K562 (cell line): ENCODE data around the gene DNAJC18. TPM values are rescaled to one million over a fixed set of nuclear protein-coding genes. Genes with fewer than 3 reads are reported as not detected.
A peak's percentile ranks its signal among the peaks of the same experiment; 100 is the strongest.

Source experiments
- ATAC-seq: fragments of 200-7000 bp; cut with Tn5 transposase; 3 replicates; pipeline ENCODE4 v1.9.1; 2020; ENCODE audit warnings: moderate library complexity
- BruUV-seq: library from RNA; stranded (reverse); fragments of 400-500 nt; replicated peaks from 2 replicates; lab custom pipeline; 2021; lab: Mats Ljungman, UMichigan
- CTCF ChIA-PET: fragments of 300-600 bp; formaldehyde crosslinking; extraction: SDS; loops from one replicate; lab custom pipeline; 2021; ENCODE audit warnings: low intra/inter-chr PET ratio; lab: Yijun Ruan, JAX
- POLR2A ChIA-PET: fragments of 300-600, 350-650 bp; sonication (Branson Sonifier 250); formaldehyde crosslinking; extraction: SDS; loops from one replicate; lab custom pipeline; 2021; ENCODE audit warnings: antibody characterized with exemption, inconsistent platforms; lab: Yijun Ruan, JAX
- DNase-seq, 4 experiments: peaks; one replicate each; pipeline versions ENCODE4 v3.0.0 to v3.0.0-alpha.2; 2011 to 2018; ENCODE audit warnings: low spot score in 3 of 4, mixed read lengths in 3 of 4; ENCODE audit errors: extremely low read depth in 1 of 4
- FAIRE-seq: peaks from 2 replicates; lab custom pipeline; 2011; peaks lifted over from hg19 to GRCh38; lab: Jason Lieb, UNC
- H2AFZ ChIP-seq: 2 replicates; pipeline ENCODE4 v1.6.0; 2011; ENCODE audit warnings: low read depth, low read length, control low read depth, inconsistent platforms
- H3K27ac ChIP-seq: fragments of 200-600 bp; 3 replicates; pipeline ENCODE4 v1.8.0; 2011; ENCODE audit warnings: low read depth, mild to moderate bottlenecking, control low read depth, inconsistent platforms, low read length, moderate library complexity, mixed read lengths; ENCODE audit errors: extremely low read depth
- H3K27me3 ChIP-seq, 2 experiments: fragments of 300-600 bp in 1 of 2; 2 replicates in 1 of 2; 3 replicates in 1 of 2; pipeline versions ENCODE4 v1.6.0 to v1.8.0; 2011; ENCODE audit warnings: inconsistent platforms in 2 of 2, low read length in 2 of 2, mild to moderate bottlenecking in 1 of 2, mixed read lengths in 1 of 2, moderate library complexity in 1 of 2; ENCODE audit not compliant: control insufficient read depth in 2 of 2, insufficient read depth in 2 of 2
- H3K36me3 ChIP-seq: fragments of 300-600 bp; 3 replicates; pipeline ENCODE4 v1.8.0; 2011; ENCODE audit warnings: mild to moderate bottlenecking, low read length, inconsistent platforms; ENCODE audit not compliant: control insufficient read depth, insufficient read depth
- H3K4me1 ChIP-seq, 2 experiments: fragments of 200-600 bp in 1 of 2; replicated peaks in 1 of 2; 2 replicates in 1 of 2; 3 replicates in 1 of 2; pipeline versions ENCODE4 v1.5.1 to v1.8.0; 2011; ENCODE audit warnings: inconsistent platforms in 2 of 2, low read length in 2 of 2, mild to moderate bottlenecking in 1 of 2, mixed read lengths in 1 of 2, moderate library complexity in 1 of 2; ENCODE audit not compliant: control insufficient read depth in 2 of 2, insufficient read depth in 2 of 2
- H3K4me2 ChIP-seq: 2 replicates; pipeline ENCODE4 v1.6.1; 2011; ENCODE audit warnings: low read length, control low read depth, inconsistent platforms, mixed read lengths; ENCODE audit not compliant: insufficient read depth
- H3K4me3 ChIP-seq: fragments of 200-600 bp; sonication (generic), shearing (Covaris generic); 2 replicates; pipeline ENCODE4 v1.5.1; 2016; ENCODE audit warnings: control low read depth, inconsistent platforms
- H3K79me2 ChIP-seq: fragments of 200-600 bp; 3 replicates; pipeline ENCODE4 v1.8.0; 2011; ENCODE audit warnings: low read length, inconsistent platforms; ENCODE audit not compliant: control insufficient read depth, insufficient read depth
- H3K9ac ChIP-seq, 2 experiments: 2 replicates each; pipeline versions ENCODE4 v1.6.0 to v1.6.1; 2011; ENCODE audit warnings: low read depth in 2 of 2, low read length in 2 of 2, control low read depth in 1 of 2, inconsistent platforms in 1 of 2, mild to moderate bottlenecking in 1 of 2, mixed read lengths in 1 of 2; ENCODE audit not compliant: insufficient read depth in 1 of 2
- H3K9me1 ChIP-seq: one replicate; pipeline ENCODE4 v1.6.0; 2011; ENCODE audit warnings: inconsistent platforms, mild to moderate bottlenecking, low read length, moderate library complexity; ENCODE audit not compliant: control insufficient read depth, insufficient read depth
- H3K9me3 ChIP-seq: replicated peaks from 2 replicates; pipeline ENCODE4 v1.5.1; 2011; ENCODE audit warnings: low read depth, low read length, inconsistent platforms; ENCODE audit not compliant: control insufficient read depth, insufficient read depth
- H4K20me1 ChIP-seq: replicated peaks from 2 replicates; pipeline ENCODE4 v1.6.1; 2011; ENCODE audit warnings: low read length, inconsistent platforms, mixed read lengths; ENCODE audit not compliant: control insufficient read depth, insufficient read depth
- ATF3 ChIP-seq, 2 experiments: fragments of 450-650 bp in 1 of 2; sonication (generic) in 1 of 2; formaldehyde crosslinking in 1 of 2; IDR thresholded peaks in 1 of 2; conservative IDR thresholded peaks in 1 of 2; 2 replicates each; pipeline versions ENCODE4 v1.6.1 to v1.8.1; 2016 to 2023; ENCODE audit warnings: mild to moderate bottlenecking in 2 of 2, moderate library complexity in 2 of 2, inconsistent platforms in 1 of 2, missing genetic modification reagents in 1 of 2
- ATF7 ChIP-seq: fragments of 450-650 bp; IDR thresholded peaks from 2 replicates; pipeline ENCODE4 v1.7.1; 2014; ENCODE audit warnings: mild to moderate bottlenecking, moderate library complexity
- MED1 ChIP-seq: sonication (generic); formaldehyde crosslinking; IDR thresholded peaks from 2 replicates; pipeline ENCODE4 v1.8.1; 2023; ENCODE audit warnings: missing genetic modification reagents, borderline replicate concordance
- MIER1 ChIP-seq: fragments of 450-650 bp; IDR thresholded peaks from 2 replicates; pipeline ENCODE4 v1.6.1; 2016; ENCODE audit warnings: antibody characterized with exemption, mild to moderate bottlenecking, low read depth
- SIN3A ChIP-seq, 2 experiments: fragments of 150-350 bp in 1 of 2; IDR thresholded peaks; 2 replicates each; pipeline ENCODE4 v1.6.1; 2011 to 2016; ENCODE audit warnings: borderline replicate concordance in 2 of 2, low read depth in 2 of 2, low read length in 2 of 2, mild to moderate bottlenecking in 2 of 2, moderate library complexity in 2 of 2; ENCODE audit not compliant: control insufficient read depth in 1 of 2
- SPI1 ChIP-seq: IDR thresholded peaks from 2 replicates; pipeline ENCODE4 v1.6.1; 2011; ENCODE audit warnings: low read depth, low read length, control low read depth, borderline replicate concordance
- ZNF695 ChIP-seq: fragments of 450-650 bp; formaldehyde crosslinking; IDR thresholded peaks from 2 replicates; pipeline ENCODE4 v1.4.0; 2020; ENCODE audit warnings: mild to moderate bottlenecking, moderate library complexity
- ZNF717 ChIP-seq: fragments of 250-450 bp; sonication (Bioruptor Pico); IDR thresholded peaks from 2 replicates; pipeline ENCODE4 v1.5.0; 2021
- WGBS: fragments of 100-300 bp; shearing (Covaris generic); methylation state at CpG from one replicate; pipeline ENCODE4 v1.1.6; 2016; ENCODE audit warnings: low coverage, mixed read lengths; ENCODE audit not compliant: insufficient coverage; ENCODE audit errors: missing lambda C conversion rate; 5-methylcytosine and 5-hydroxymethylcytosine counted together
- in situ Hi-C: fragments of 300-500 bp; cut with MboI; formaldehyde crosslinking; loops from 4 replicates; pipeline ENCODE4 v1.15.0; 2018; ENCODE audit warnings: inconsistent platforms, mixed read lengths
- intact Hi-C: fragments of 100-400 bp; cut with micrococcal nuclease; formaldehyde crosslinking; loops from 2 replicates; pipeline ENCODE4 v1.14.2; 2022
- polyA plus RNA-seq, 8 experiments: library from polyadenylated mRNA; depleted of rRNA in 4 of 8; stranded (reverse) in 5 of 8; unstranded in 3 of 8; fragments of >200 nt; fragmentation: Nextera tagmentation in 2 of 8; fragmentation: Illumina TruSeq in 1 of 8; extraction: Ambion mirVana in 2 of 8; extraction: Trizol in 1 of 8; gene quantifications; 2 replicates each; pipeline versions ENCODE4 v1.2.1 to v1.2.3, GENCODE V29; 2011 to 2014; ENCODE audit warnings: inconsistent platforms in 1 of 8, missing spikeins in 1 of 8
- total RNA-seq, 7 experiments: library from RNA; depleted of rRNA in 6 of 7; stranded (reverse); fragments of >200 nt in 6 of 7; fragmentation: Illumina TruSeq in 2 of 7; extraction: Trizol in 2 of 7; gene quantifications; 2 replicates each; pipeline versions ENCODE4 v1.2.1 to v1.2.3, GENCODE V29; 2011 to 2021; ENCODE audit warnings: low replicate concordance in 1 of 7
- TF ChIP-seq, protein P1 (sequence below), 2 experiments: fragments of 450-650 bp in 1 of 2; IDR thresholded peaks; 2 replicates each; pipeline ENCODE4 v1.6.1; 2011 to 2017; ENCODE audit warnings: low read depth in 2 of 2, antibody characterized with exemption in 1 of 2, borderline replicate concordance in 1 of 2, low read length in 1 of 2, mild to moderate bottlenecking in 1 of 2, mixed read lengths in 1 of 2; ENCODE audit not compliant: control insufficient read depth in 1 of 2

DNAJC18 gene
- total and polyA plus RNA-seq, 9 of the 15 experiments (the other 6 are each of a cell fraction or from before 2014, with no cell fraction given): 1.5 to 13.3 (median 7.5) TPM

- TF ChIP-seq SIN3A (IDR thresholded peaks at IDR 0.05; ENCODE audit: borderline replicate concordance in 2 of 2, control insufficient read depth in 1 of 2, low read depth in 2 of 2, low read length in 2 of 2): no peak
- TF ChIP-seq SPI1: no peak
- no peak for TF ChIP-seq ATF7
- TF ChIP-seq ZNF717 (CRISPR knock-in tag): no peak
- no peak for TF ChIP-seq ZNF695 (CRISPR knock-in tag)
- TF ChIP-seq, all 486 proteins: peak for 0
Observed at GRCh38 chr5:139431706-139432105, 7.6 kb downstream of the DNAJC18 start (continued).

- Histone ChIP-seq H3K36me3 (no peaks in the 10 kb centered on the region), H3K27ac (no peak overlapping the region), H3K4me3 (no peak overlapping the region), H4K20me1 (no peaks in the 10 kb centered on the region), H3K9me1 (no peaks in the 10 kb centered on the region), H3K4me2 (no peak overlapping the region), H3K27me3 (no peaks in the 10 kb centered on the region), H3K9ac (no peak overlapping the region), H2AFZ (no peak overlapping the region), H3K4me1 (peaks cover 0 to 5% of the 10 kb centered on the region in 2 experiments; a peak in 1 of 5 replicates), H3K79me2 (no peaks in the 10 kb centered on the region), H3K9me3 (no peaks in the 10 kb centered on the region)
- ChIA-PET POLR2A (interaction anchor here (0.6 to 1.5 kb wide), 4 partner anchors 9 to 73 kb away, joined by 3 to 5 read pairs (median 4); partner anchors contain the start of gene DNAJC18), CTCF (no interaction called here)
- intact Hi-C loops: no loop called here
- in situ Hi-C loops: no loop called here
- no peak for FAIRE-seq
- no TSS peak for BruUV-seq
- no peak for ATAC-seq
- 36% methylated on average over 2 of the region's 2 CpGs for WGBS
- no peak for DNase-seq
- peak; percentile 50; the same call in 1 of the 2 replicates for TF ChIP-seq ATF3 (IDR thresholded peaks at IDR 0.05)
- no peak for TF ChIP-seq ATF3 (CRISPR knock-in tag; conservative IDR thresholded peaks at IDR 0.05)
- no peak for TF ChIP-seq MED1 (CRISPR knock-in tag)
- TF ChIP-seq, protein P1, sequence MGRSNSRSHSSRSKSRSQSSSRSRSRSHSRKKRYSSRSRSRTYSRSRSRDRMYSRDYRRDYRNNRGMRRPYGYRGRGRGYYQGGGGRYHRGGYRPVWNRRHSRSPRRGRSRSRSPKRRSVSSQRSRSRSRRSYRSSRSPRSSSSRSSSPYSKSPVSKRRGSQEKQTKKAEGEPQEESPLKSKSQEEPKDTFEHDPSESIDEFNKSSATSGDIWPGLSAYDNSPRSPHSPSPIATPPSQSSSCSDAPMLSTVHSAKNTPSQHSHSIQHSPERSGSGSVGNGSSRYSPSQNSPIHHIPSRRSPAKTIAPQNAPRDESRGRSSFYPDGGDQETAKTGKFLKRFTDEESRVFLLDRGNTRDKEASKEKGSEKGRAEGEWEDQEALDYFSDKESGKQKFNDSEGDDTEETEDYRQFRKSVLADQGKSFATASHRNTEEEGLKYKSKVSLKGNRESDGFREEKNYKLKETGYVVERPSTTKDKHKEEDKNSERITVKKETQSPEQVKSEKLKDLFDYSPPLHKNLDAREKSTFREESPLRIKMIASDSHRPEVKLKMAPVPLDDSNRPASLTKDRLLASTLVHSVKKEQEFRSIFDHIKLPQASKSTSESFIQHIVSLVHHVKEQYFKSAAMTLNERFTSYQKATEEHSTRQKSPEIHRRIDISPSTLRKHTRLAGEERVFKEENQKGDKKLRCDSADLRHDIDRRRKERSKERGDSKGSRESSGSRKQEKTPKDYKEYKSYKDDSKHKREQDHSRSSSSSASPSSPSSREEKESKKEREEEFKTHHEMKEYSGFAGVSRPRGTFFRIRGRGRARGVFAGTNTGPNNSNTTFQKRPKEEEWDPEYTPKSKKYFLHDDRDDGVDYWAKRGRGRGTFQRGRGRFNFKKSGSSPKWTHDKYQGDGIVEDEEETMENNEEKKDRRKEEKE (IDR thresholded peaks at IDR 0.05; ENCODE audit: borderline replicate concordance in 1 of 2, control insufficient read depth in 1 of 2, low read depth in 2 of 2, low read length in 1 of 2): no peak
- TF ChIP-seq MIER1: no peak
Observed at GRCh38 chr5:139430015-139430414, 9.3 kb downstream of the DNAJC18 start.
